Stimulated activated naive CD8-positive, alpha-beta T cell treated with anti-CD3 and anti-CD28 coated beads, Interleukin-15, Interleukin-2, amounts not matched to agents 100 U/mL and 50 U/mL, for 24 hours (primary cell): Measurements from ENCODE around the gene PLXDC1.

ENCODE experiments used
- ATAC-seq: fragments of 150-1000 bp; cut with Tn5 transposase; one replicate; pipeline ENCODE4 v1.10.0; 2021
- DNase-seq: peaks from one replicate; pipeline ENCODE4 v3.0.0; 2021

Gene PLXDC1

DNA sequence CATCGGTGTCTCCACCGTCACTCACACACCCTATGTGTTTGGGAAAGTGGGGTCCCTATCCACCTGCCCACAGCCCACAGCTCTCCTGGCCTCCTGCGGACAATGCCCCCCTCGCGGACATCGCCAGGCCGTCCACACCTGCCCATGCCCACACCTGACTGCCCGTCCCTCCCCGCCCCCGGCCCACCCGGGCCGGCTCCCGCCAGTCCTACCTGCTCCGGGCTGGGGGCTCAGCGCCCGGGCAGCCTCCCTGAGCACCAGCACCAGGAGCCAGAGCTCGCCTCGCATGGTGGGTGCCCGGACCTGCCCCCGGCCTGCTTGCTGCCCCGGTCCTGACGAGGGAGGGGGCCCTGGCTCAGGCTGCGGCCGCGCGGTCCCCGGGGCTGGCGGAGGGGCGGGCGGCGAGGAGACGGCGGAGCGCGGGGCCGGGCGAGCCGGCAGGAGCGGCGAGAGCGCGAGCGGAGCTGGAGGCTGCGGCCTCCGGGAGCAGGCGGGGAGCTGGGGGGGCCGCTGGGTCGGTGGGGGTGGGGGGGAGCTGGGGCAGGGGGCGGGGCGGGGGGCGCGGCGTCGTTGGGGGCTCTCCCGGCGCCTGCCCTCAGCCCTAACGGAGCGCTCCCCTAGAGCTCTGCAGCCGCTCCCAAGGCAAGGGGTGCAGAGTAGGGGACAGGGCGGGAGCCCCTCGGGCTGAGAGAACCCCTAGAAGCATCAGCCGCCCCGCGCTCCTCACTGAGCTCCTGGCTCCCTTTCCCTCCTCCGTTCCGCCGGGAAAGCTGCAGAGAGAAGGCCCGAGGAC is at the start of gene PLXDC1:
Gene PLXDC1, minus strand, starts transcription at position 488 of the 793 bp plus-strand sequence. Its CDS starts 200 bp downstream, at position 288.
- DNase-seq = peak; percentile 27
- no peak for ATAC-seq

- ATAC-seq = no peak
- no peak for DNase-seq
Measured at GRCh38 chr17:39200957-39201510, 49.6 kb upstream of the PLXDC1 start.

DNA sequence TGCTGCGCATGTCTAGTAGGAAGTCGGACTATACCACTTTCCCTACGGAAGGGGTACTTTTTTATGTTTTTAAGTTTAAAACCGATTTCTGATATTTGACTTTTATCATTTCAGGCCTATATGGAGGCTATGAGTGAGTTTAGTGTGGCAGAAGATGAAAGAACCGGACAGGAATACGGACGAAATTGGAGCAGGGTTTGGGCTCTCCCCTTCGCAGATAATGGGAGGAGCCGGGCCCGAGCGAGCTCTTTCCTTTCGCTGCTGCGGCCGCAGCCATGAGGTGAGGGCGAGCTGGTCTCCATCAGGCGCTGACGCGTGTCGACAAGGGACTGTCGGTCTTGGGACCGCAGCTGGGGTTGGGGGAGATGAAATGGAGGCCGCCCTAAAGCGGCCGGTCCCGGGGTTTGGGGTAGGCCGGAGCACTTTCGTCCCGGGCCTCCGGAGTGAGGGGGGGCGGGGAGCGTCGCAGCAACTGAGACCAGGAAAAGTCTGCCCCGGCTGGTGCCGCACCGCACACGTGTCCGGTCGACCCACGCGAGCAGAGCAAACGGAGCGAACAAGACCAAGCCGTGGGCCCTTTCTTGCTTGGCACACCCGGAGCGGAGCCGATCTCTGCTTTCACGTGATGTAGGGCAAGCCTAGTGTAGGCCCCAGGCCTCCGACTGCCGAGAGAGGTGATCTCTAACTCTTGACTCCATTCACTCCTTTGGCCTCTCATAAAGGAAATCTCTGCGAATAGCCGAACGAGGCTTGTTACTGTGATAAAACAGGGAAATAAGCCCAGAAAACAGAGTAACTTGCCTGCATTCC is 48.8 kb upstream of the PLXDC1 start, which contains the start of gene RPL19:
Gene RPL19, plus strand, starts transcription at position 214 of the 810 bp plus-strand sequence. Its CDS starts 62 bp downstream, at position 276.
- peak; percentile 83 for DNase-seq
- ATAC-seq = peak; percentile 54

DNA sequence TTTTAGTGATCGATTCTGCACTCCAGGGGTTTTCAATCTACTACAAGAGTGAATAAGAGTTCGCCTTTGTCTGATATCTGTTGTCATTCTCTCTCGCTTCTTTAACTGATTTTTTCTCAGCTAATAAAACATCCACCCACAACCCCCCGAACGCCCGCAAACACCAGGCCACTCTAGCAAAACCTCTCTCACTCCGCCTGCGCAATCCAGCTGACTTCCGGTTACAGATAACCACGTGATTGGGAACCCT is 48.3 kb upstream of the PLXDC1 start:
- ATAC-seq (peak; percentile 55), DNase-seq (peak; percentile 88)

- DNase-seq (no peak), ATAC-seq (no peak)
Measured at GRCh38 chr17:39198186-39198566, 46.7 kb upstream of the PLXDC1 start.

- DNase-seq = peak; percentile 82
- peak; percentile 73 for ATAC-seq
Measured at GRCh38 chr17:39197380-39198185, 46.1 kb upstream of the PLXDC1 start, which contains the start of gene CACNB1. TSS of gene CACNB1 (minus strand) at chr17:39197669. CDS start at chr17:39197495, 174 bp downstream.

- DNase-seq (no peak), ATAC-seq (no peak)
Measured at GRCh38 chr17:39196808-39197291, 45.4 kb upstream of the PLXDC1 start.

DNA sequence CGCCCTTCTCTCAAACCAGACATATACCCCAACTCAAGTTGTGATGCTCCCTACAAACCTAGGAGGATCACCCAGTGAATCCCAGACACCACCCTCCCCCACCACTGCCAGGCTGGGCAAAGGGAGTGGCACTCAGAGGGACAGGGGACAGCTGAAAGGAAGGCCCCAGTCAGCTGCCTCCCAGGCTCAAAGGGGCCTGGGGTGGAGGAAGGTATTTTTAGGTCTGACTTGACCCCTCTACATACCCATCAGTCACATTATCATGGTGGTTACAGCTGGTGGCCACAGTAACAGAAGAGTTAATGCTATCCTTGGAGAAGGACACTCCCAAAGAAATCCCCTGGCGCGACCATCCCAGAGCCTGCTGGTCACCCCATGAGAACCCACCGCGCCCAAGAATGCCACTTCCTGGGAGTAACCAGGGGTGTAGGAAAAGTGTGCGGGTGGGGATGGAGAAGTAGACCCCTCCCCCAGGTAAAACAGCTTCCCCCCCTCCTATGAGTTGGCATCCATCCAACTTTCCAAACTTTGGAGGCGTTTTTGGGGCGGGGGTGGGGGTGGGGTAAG is 44.9 kb upstream of the PLXDC1 start:
- DNase-seq = no peak
- ATAC-seq = no peak

- no peak for ATAC-seq
- no peak for DNase-seq
Measured at GRCh38 chr17:39195568-39196160, 44.2 kb upstream of the PLXDC1 start.

DNA sequence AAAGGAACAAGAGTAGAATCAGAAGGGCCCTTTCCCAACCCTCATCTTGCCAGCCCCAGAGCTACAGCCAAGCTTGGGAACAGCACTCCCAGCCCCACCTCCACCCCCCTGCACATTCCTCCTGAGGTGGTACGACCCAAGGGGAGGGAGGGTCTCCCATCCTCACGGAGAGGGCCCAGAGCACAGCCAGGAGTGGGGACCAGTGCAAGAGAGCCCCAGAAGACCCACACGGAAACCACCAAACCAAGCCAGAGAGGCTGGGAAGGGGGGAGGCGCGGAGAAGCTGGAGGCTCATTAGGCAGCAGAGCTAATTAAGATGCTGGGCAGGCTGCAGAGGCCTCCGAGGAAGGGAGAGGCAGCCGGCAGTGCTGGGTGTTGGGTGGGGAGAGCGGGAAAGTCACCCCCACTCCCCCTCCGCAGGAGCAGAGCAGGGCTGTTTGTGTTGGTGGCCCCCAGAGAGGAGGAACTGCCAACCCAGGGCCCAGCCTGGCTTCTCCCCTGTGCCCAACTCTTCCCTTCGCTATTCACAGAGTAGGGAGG is 43.6 kb upstream of the PLXDC1 start:
- DNase-seq (no peak), ATAC-seq (no peak)

DNA sequence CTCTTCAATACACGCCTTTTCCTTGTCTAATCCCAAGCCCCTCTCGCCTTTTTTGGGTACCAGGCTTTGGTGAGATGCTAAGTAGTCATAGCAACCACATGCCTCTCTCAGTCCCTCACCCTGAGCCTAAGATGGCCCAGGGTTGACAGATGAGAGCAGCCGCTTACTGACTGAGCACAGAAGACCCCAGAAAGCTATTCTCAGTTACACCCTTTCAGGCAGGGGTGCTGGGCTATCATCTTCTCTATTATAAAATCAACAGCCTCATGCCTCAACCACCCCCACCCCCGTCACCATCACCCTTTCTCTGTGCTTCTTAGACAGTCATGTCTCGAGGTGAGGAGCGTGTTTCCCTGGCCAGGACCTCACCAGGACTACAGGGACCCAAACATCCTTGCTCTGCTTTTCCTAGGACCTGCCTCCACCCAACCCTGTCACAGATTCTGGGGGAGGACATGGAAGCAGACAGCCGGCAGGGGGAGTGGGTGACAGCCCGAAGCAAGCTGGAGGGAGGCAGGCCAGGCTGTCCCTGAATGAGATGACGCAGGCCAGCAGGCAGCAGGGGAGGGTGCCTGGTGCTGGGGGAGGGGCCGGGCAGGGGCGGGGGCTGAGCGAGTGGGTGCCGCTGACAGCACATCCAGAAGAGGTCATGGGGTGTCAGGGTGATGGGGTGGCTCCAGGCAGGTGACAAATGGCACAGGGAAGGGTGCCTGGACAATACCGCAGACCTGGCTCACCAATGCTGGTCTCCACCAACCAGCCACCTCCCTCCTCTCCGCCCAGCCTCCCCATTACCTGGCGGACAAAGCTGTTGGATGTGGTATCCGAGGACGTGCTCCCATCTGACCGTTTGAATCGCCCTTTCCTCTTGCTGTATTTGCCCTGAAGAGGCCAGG is 42.9 kb upstream of the PLXDC1 start:
- ATAC-seq = no peak
- DNase-seq = no peak

DNA sequence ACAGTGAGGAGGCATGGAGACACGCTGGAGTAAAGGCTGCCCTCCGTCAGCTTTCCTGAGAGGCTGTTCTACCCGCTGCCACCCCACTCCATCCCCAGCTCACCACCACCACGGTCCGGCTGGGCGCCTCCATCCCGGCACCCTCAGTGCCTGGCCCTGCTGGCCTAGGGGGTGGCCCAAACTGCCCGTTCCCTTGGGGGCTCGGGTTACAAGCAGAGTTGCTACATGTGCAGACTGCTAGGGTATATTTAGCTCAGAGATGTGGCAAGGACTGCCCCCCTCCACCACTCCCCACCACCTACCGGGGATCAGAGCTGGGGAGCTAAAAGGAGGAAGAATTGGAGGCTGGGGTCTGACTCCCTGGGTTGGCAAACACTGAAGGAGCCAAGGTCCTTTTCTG is 41.9 kb upstream of the PLXDC1 start:
- DNase-seq (no peak), ATAC-seq (no peak)

DNA sequence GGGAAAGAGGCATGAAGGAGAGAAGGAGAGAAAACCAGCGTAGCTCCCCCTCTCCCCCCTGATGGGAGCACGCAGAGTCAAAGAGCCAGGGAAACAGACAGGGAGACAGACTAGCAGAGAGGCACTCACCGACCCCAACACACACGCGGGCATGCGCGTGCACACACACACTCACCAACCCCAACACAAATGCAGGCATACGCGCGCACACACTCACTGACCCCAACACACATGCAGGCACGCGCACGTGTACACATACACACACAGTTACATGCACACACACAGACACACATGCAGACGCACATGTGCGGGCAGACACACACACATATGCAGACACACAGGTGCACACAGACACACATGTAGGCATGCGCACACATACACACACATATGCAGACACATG is 41.5 kb upstream of the PLXDC1 start:
- DNase-seq (no peak), ATAC-seq (no peak)

- DNase-seq (no peak), ATAC-seq (no peak)
Measured at GRCh38 chr17:39191750-39192510, 40.5 kb upstream of the PLXDC1 start.

GRCh38 chr17:39187152-39187830 is 35.9 kb upstream of the PLXDC1 start:
- ATAC-seq = no peak

GRCh38 chr17:39186481-39187002 is 35.1 kb upstream of the PLXDC1 start:
- DNase-seq = no peak
- no peak for ATAC-seq

More at GRCh38 chr17:39187152-39187830, 35.9 kb upstream of the PLXDC1 start:
- DNase-seq = no peak

GRCh38 chr17:39183720-39184119 is 32.3 kb upstream of the PLXDC1 start:
- no peak for ATAC-seq

DNA sequence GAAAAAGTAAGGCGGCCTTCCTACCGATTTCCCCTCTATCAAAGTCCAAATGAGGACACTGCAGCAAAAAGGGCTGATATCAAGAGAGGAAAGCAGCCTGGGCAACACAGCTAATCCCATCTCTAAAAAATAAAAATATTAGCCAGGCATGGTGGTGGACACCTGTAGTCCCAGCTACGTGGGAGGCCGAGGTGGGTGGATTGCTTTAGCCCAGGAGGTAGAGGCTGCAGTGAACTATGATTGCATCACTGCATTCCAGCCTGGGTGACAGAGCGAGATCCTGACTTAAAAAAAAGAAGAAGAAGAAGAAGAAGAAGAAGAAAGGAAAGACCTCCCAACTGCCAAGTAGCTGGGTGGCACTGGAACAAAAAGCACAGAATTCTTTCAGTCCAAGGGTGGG is 31.6 kb upstream of the PLXDC1 start:
- DNase-seq (no peak), ATAC-seq (no peak)

More at GRCh38 chr17:39183720-39184119, 32.3 kb upstream of the PLXDC1 start:
- DNase-seq = no peak
